Germinal center (tissue), 1 donor: Measurements from ENCODE around the gene TTLL3.
A peak's percentile ranks its signal among the peaks of the same experiment; 100 is the strongest.

Experiments used
- DNase-seq: peaks from one replicate; pipeline ENCODE4 v3.0.0; 2012; ENCODE audit warnings: mixed read lengths, low spot score

Gene TTLL3

GRCh38 chr3:9780910-9781309 lies 29.2 kb upstream of the TTLL3 start:
- DNase-seq = no peak

GRCh38 chr3:9781551-9781950 lies 28.5 kb upstream of the TTLL3 start:
- DNase-seq = no peak

GRCh38 chr3:9781978-9782603 lies 28.0 kb upstream of the TTLL3 start:
- no peak for DNase-seq

GRCh38 chr3:9782770-9783169 lies 27.3 kb upstream of the TTLL3 start:
- DNase-seq = peak; percentile 32

- no peak for DNase-seq
These were observed 26.1 kb upstream of the TTLL3 start for GRCh38 chr3:9783954-9784353.

GRCh38 chr3:9784965-9785364 lies 25.1 kb upstream of the TTLL3 start:
- DNase-seq = no peak

- DNase-seq = no peak
These were observed 24.5 kb upstream of the TTLL3 start for GRCh38 chr3:9785602-9786001.

- DNase-seq = no peak
These were observed 23.8 kb upstream of the TTLL3 start for GRCh38 chr3:9786209-9786739.

GRCh38 chr3:9786825-9787669 lies 23.0 kb upstream of the TTLL3 start:
- DNase-seq = no peak

- no peak for DNase-seq
These were observed 22.3 kb upstream of the TTLL3 start for GRCh38 chr3:9787714-9788113.

GRCh38 chr3:9791127-9791526 lies 18.9 kb upstream of the TTLL3 start:
- no peak for DNase-seq

- DNase-seq = no peak
These were observed 18.2 kb upstream of the TTLL3 start for GRCh38 chr3:9791790-9792404.

GRCh38 chr3:9792405-9793160 lies 17.5 kb upstream of the TTLL3 start, which contains the start of the genes ARPC4 and TADA3:
ARPC4 (plus strand) TSS chr3:9793082; CDS start chr3:9793122, 40 bp downstream.
TADA3 (minus strand) TSS chr3:9792473; CDS start chr3:9791466, 1,007 bp downstream.
- DNase-seq = peak; percentile 89

- no peak for DNase-seq
These were observed 16.8 kb upstream of the TTLL3 start for GRCh38 chr3:9793161-9793781.

- no peak for DNase-seq
These were observed 15.7 kb upstream of the TTLL3 start for GRCh38 chr3:9794400-9794799.

- DNase-seq = peak; percentile 65
These were observed 14.9 kb upstream of the TTLL3 start for GRCh38 chr3:9795207-9795606.

- no peak for DNase-seq
These were observed 12.7 kb upstream of the TTLL3 start for GRCh38 chr3:9797196-9797945.

- DNase-seq = no peak
These were observed 9.5 kb upstream of the TTLL3 start for GRCh38 chr3:9800529-9800928.

GRCh38 chr3:9803494-9803893 lies 6.6 kb upstream of the TTLL3 start:
- DNase-seq = no peak

- DNase-seq = no peak
These were observed 5.1 kb upstream of the TTLL3 start for GRCh38 chr3:9804996-9805395.

- DNase-seq = no peak
These were observed 3.9 kb upstream of the TTLL3 start for GRCh38 chr3:9806137-9806536.
